Measurements from ENCODE around the gene SETD9. TPM values are rescaled to one million over a fixed set of nuclear protein-coding genes. Genes with fewer than 3 reads are reported as not detected.

The SETD9 gene
- total RNA-seq, 4 donors from 2014 or later = 3.3 to 16.8 (median 8.0) TPM

GRCh38 chr5:56900395-56900794 is 9.0 kb upstream of the SETD9 start:
- Histone ChIP-seq H3K27me3 (no peaks in the 10 kb centered on the region), H3K4me3 (no peak overlapping the region), H3K27ac (no peak overlapping the region), H3K4me1 (no peaks in the 10 kb centered on the region), H3K36me3 (no peaks in the 10 kb centered on the region), H3K9me3 (no peaks in the 10 kb centered on the region)
- no peak for DNase-seq (ENCODE audit: low spot score in 2 of 2)
- 64% methylated on average over 4 of the region's 4 CpGs for WGBS, 2 donors
- TF ChIP-seq CTCF (IDR thresholded peaks at IDR 0.05) (no peak), EP300 (IDR thresholded peaks at IDR 0.05) (no peak), POLR2A (IDR thresholded peaks at IDR 0.05) (no peak)

- Histone ChIP-seq H3K4me3 (no peak overlapping the region), H3K27me3 (no peaks in the 10 kb centered on the region), H3K4me1 (no peaks in the 10 kb centered on the region), H3K27ac (no peak overlapping the region), H3K9me3 (no peaks in the 10 kb centered on the region), H3K36me3 (no peaks in the 10 kb centered on the region)
- TF ChIP-seq EP300 (IDR thresholded peaks at IDR 0.05) (no peak), POLR2A (IDR thresholded peaks at IDR 0.05) (no peak), CTCF (IDR thresholded peaks at IDR 0.05) (peak; percentile 61 to 76 (median 68))
- peak in 1 of 2 donors; percentile 40 for DNase-seq (ENCODE audit: low spot score in 2 of 2)
- 40 to 44% methylated on average over 3 of the region's 3 CpGs for WGBS, 2 donors
Measured at GRCh38 chr5:56900858-56901578, 8.4 kb upstream of the SETD9 start.

GRCh38 chr5:56908942-56909293 is 478 bp upstream of the SETD9 start:
- DNase-seq (ENCODE audit: low spot score in 2 of 2) = peak; percentile 38 to 50
- WGBS, 2 donors = 0 to 1% methylated on average over 19 of the region's 19 CpGs
- H3K27ac ChIP-seq = peak overlapping the region; percentile 87 to 97 (median 93)
- peaks cover 0 to 14% (median 5%) of the 10 kb centered on the region in 4 donors for H3K4me1 ChIP-seq
- peak overlapping the region; percentile 41 to 78 (median 55) for H3K4me3 ChIP-seq
- TF ChIP-seq EP300 (IDR thresholded peaks at IDR 0.05) = no peak
- no peak for TF ChIP-seq CTCF (IDR thresholded peaks at IDR 0.05)
- TF ChIP-seq POLR2A (IDR thresholded peaks at IDR 0.05) = no peak
- no peaks in the 10 kb centered on the region for H3K36me3 ChIP-seq
- no peaks in the 10 kb centered on the region for H3K9me3 ChIP-seq
- no peaks in the 10 kb centered on the region for H3K27me3 ChIP-seq

GRCh38 chr5:56910210-56910965 is 992 bp downstream of the SETD9 start:
- H3K4me1 ChIP-seq = peaks cover 0 to 14% (median 5%) of the 10 kb centered on the region in 4 donors
- 1% methylated on average over 29 of the region's 29 CpGs for WGBS, 2 donors
- H3K9me3 ChIP-seq = no peaks in the 10 kb centered on the region
- peak overlapping the region; percentile 82 to 97 (median 88) for H3K27ac ChIP-seq
- H3K27me3 ChIP-seq = no peaks in the 10 kb centered on the region
- peak in 1 of 2 donors; percentile 46 for DNase-seq (ENCODE audit: low spot score in 2 of 2)
- H3K4me3 ChIP-seq = peak overlapping the region; percentile 41 to 78 (median 55)
- TF ChIP-seq EP300 (IDR thresholded peaks at IDR 0.05) = no peak
- TF ChIP-seq CTCF (IDR thresholded peaks at IDR 0.05) = no peak
- no peak for TF ChIP-seq POLR2A (IDR thresholded peaks at IDR 0.05)
- no peaks in the 10 kb centered on the region for H3K36me3 ChIP-seq

- DNase-seq (ENCODE audit: low spot score in 2 of 2) = no peak
- Histone ChIP-seq H3K9me3 (no peaks in the 10 kb centered on the region), H3K4me1 (peaks cover 0 to 11% (median 5%) of the 10 kb centered on the region in 4 donors), H3K27ac (no peak overlapping the region), H3K36me3 (peaks cover 0 to 4% (median 0%) of the 10 kb centered on the region in 3 donors), H3K27me3 (no peaks in the 10 kb centered on the region), H3K4me3 (no peak overlapping the region)
- 92 to 93% methylated on average over 3 of the region's 3 CpGs for WGBS, 2 donors
- no peak for TF ChIP-seq POLR2A (IDR thresholded peaks at IDR 0.05)
- no peak for TF ChIP-seq EP300 (IDR thresholded peaks at IDR 0.05)
- no peak for TF ChIP-seq CTCF (IDR thresholded peaks at IDR 0.05)
Measured at GRCh38 chr5:56913766-56914165, 4.4 kb downstream of the SETD9 start.
